Measurements from ENCODE around the gene DLL1. TPM values are rescaled to one million over a fixed set of nuclear protein-coding genes. Genes with fewer than 3 reads are reported as not detected.

Gene DLL1
- total and polyA plus RNA-seq, 2 donors from 2014 or later: 4.5 to 11.9 TPM

DNA sequence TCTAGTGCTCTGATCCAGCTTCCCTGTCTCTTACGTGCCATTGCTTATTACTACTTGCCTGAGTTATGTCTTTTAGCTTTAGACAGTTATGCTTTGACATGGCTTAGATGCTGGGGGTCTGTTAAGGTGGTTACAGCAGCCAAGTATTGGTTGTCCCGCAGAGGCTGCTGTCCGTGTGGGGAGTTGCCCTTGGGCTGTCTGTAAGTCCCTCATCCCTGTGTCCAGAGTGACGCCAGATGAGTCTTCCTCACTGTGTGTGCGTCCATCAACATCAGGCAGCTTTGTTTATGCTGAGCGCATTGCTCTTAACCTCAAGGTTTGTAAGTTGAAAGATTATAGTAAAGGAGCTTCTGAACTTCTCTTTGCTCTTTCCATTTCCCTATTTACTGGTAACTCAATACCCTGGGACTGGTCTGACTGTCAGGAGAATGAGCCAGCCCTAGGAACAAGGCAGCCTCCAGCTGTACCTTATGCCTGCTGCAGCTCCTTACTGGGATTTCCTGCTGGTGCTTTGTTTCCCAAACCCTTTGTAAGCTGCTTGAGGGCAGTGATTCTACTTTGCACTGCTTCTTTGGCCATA, 22.9 kb upstream of the DLL1 start:
- FAIRE-seq: no peak
- intact Hi-C loops (cut with DNase I): no loop called here
- peaks cover 0 to 7% (median 3%) of the 10 kb centered on the region in 3 donors for H3K4me1 ChIP-seq (ENCODE audit: control insufficient read depth in 2 of 3, insufficient read depth in 2 of 3, low read depth in 1 of 3, low read length in 3 of 3)

DNA sequence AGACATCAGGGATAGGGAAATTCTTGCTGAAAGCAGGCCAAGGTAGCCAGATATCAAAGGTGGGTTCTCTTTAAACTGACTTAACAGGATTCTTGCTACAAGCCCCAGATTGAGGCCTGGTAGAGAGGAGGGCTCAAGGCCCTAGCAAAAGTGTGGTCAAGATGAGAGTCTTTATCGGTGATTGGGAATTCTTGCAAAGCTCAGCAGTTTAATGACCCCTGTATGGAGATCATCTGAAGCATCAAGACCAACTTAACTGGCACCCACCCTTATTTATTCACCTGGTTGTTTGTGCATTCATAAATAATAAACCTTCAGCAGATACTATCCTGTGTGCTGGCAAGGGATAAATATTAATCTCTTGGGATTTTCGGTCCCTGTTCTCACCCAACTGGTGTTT, 22.0 kb upstream of the DLL1 start:
- Histone ChIP-seq H3K4me1 (ENCODE audit: control insufficient read depth in 2 of 3, insufficient read depth in 2 of 3, low read depth in 1 of 3, low read length in 3 of 3) (peaks cover 0 to 12% (median 11%) of the 10 kb centered on the region in 3 donors), H3K36me3 (ENCODE audit: control insufficient read depth in 2 of 3, insufficient read depth in 3 of 3, low read length in 3 of 3) (peaks cover 0 to 3% (median 0%) of the 10 kb centered on the region in 3 donors), H3K4me3 (ENCODE audit: low read length in 3 of 3) (no peak overlapping the region), H3K9ac (ENCODE audit: low read length in 3 of 3) (no peak overlapping the region), H3K27ac (ENCODE audit: low read depth in 2 of 2, low read length in 2 of 2) (no peak overlapping the region), H3K9me3 (ENCODE audit: control insufficient read depth in 2 of 3, insufficient read depth in 1 of 3, low read length in 3 of 3) (no peaks in the 10 kb centered on the region), H3K27me3 (ENCODE audit: control insufficient read depth, insufficient read depth, low read length) (no peaks in the 10 kb centered on the region)
- intact Hi-C loops (cut with DNase I): no loop called here
- DNase-seq (no peak), FAIRE-seq (no peak)
- TF ChIP-seq, protein P1, sequence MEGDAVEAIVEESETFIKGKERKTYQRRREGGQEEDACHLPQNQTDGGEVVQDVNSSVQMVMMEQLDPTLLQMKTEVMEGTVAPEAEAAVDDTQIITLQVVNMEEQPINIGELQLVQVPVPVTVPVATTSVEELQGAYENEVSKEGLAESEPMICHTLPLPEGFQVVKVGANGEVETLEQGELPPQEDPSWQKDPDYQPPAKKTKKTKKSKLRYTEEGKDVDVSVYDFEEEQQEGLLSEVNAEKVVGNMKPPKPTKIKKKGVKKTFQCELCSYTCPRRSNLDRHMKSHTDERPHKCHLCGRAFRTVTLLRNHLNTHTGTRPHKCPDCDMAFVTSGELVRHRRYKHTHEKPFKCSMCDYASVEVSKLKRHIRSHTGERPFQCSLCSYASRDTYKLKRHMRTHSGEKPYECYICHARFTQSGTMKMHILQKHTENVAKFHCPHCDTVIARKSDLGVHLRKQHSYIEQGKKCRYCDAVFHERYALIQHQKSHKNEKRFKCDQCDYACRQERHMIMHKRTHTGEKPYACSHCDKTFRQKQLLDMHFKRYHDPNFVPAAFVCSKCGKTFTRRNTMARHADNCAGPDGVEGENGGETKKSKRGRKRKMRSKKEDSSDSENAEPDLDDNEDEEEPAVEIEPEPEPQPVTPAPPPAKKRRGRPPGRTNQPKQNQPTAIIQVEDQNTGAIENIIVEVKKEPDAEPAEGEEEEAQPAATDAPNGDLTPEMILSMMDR (IDR thresholded peaks at IDR 0.05; ENCODE audit: borderline replicate concordance, extremely low read depth, insufficient read depth): no peak

More for the DNA sequence above, 22.9 kb upstream of the DLL1 start:
- H3K27ac ChIP-seq (ENCODE audit: low read depth in 2 of 2, low read length in 2 of 2): no peak overlapping the region
- no peaks in the 10 kb centered on the region for H3K9me3 ChIP-seq (ENCODE audit: control insufficient read depth in 2 of 3, insufficient read depth in 1 of 3, low read length in 3 of 3)
- H3K36me3 ChIP-seq (ENCODE audit: control insufficient read depth in 2 of 3, insufficient read depth in 3 of 3, low read length in 3 of 3): peaks cover 0 to 3% (median 0%) of the 10 kb centered on the region in 3 donors
- peak in 1 of 5 donors; percentile 32 for DNase-seq
- H3K9ac ChIP-seq (ENCODE audit: low read length in 3 of 3): no peak overlapping the region
- TF ChIP-seq, protein P1 (IDR thresholded peaks at IDR 0.05; ENCODE audit: borderline replicate concordance, extremely low read depth, insufficient read depth): no peak
- H3K4me3 ChIP-seq (ENCODE audit: low read length in 3 of 3): no peak overlapping the region
- no peaks in the 10 kb centered on the region for H3K27me3 ChIP-seq (ENCODE audit: control insufficient read depth, insufficient read depth, low read length)

DNA sequence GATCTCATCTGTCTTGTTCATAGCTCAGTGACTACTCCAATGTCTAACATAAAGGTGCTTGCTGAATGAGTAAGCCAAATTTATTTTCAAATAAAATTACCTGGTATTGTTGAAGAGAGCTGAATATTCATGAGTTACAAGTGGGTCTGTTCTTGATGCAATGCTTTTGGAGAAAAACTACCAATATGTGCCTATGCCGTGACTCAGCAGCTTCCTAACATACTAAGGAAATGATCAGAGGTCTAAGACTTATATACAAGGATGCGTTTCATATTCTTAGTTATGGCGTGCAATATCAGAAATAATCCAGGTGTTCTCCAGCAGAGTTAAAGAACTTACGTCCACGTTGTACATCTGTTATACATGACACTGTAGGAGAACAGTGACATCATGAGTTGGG, 20.8 kb upstream of the DLL1 start:
- Histone ChIP-seq H3K9ac (ENCODE audit: low read length in 3 of 3) (no peak overlapping the region), H3K36me3 (ENCODE audit: control insufficient read depth in 2 of 3, insufficient read depth in 3 of 3, low read length in 3 of 3) (no peaks in the 10 kb centered on the region), H3K27me3 (ENCODE audit: control insufficient read depth, insufficient read depth, low read length) (no peaks in the 10 kb centered on the region), H3K4me1 (ENCODE audit: control insufficient read depth in 2 of 3, insufficient read depth in 2 of 3, low read depth in 1 of 3, low read length in 3 of 3) (peaks cover 0 to 18% (median 17%) of the 10 kb centered on the region in 3 donors), H3K27ac (ENCODE audit: low read depth in 2 of 2, low read length in 2 of 2) (no peak overlapping the region), H3K4me3 (ENCODE audit: low read length in 3 of 3) (no peak overlapping the region), H3K9me3 (ENCODE audit: control insufficient read depth in 2 of 3, insufficient read depth in 1 of 3, low read length in 3 of 3) (no peaks in the 10 kb centered on the region)
- DNase-seq (no peak), FAIRE-seq (no peak)
- TF ChIP-seq, protein P1 (IDR thresholded peaks at IDR 0.05; ENCODE audit: borderline replicate concordance, extremely low read depth, insufficient read depth): no peak
- intact Hi-C loops (cut with DNase I): no loop called here

DNA sequence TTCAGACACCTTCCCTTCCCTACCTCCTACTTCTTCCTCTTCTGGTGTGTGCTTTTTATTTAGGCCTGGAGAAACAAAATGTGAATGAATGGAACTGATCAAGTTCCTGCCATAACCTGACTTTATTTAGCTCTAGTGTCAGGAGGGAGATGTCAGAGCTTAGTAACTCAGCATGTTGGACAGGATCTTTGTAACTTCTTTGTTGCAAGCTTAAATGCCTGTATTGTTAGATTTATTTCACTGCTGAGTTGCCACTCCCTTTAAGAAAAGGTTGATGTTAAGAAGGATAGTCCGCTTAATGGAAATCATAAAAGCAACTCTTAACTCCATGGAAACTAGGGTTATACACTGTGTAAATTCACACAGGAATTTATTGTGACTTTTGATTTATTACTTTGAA, 17.9 kb upstream of the DLL1 start:
- H3K27ac ChIP-seq (ENCODE audit: low read depth in 2 of 2, low read length in 2 of 2): no peak overlapping the region
- H3K9ac ChIP-seq (ENCODE audit: low read length in 3 of 3): no peak overlapping the region
- FAIRE-seq (no peak), DNase-seq (no peak)
- no peak overlapping the region for H3K4me3 ChIP-seq (ENCODE audit: low read length in 3 of 3)
- H3K27me3 ChIP-seq (ENCODE audit: control insufficient read depth, insufficient read depth, low read length): no peaks in the 10 kb centered on the region
- TF ChIP-seq, protein P1 (IDR thresholded peaks at IDR 0.05; ENCODE audit: borderline replicate concordance, extremely low read depth, insufficient read depth): no peak
- H3K4me1 ChIP-seq (ENCODE audit: control insufficient read depth in 2 of 3, insufficient read depth in 2 of 3, low read depth in 1 of 3, low read length in 3 of 3): peaks cover 0 to 25% (median 21%) of the 10 kb centered on the region in 3 donors
- intact Hi-C loops (cut with DNase I): no loop called here
- no peaks in the 10 kb centered on the region for H3K9me3 ChIP-seq (ENCODE audit: control insufficient read depth in 2 of 3, insufficient read depth in 1 of 3, low read length in 3 of 3)
- H3K36me3 ChIP-seq (ENCODE audit: control insufficient read depth in 2 of 3, insufficient read depth in 3 of 3, low read length in 3 of 3): no peaks in the 10 kb centered on the region
